ENCODE data around the gene HINT1. TPM values are rescaled to one million over a fixed set of nuclear protein-coding genes. Genes with fewer than 3 reads are reported as not detected.

HINT1 gene
- total RNA-seq, 2 donors from 2014 or later: 121 to 328 TPM

DNA sequence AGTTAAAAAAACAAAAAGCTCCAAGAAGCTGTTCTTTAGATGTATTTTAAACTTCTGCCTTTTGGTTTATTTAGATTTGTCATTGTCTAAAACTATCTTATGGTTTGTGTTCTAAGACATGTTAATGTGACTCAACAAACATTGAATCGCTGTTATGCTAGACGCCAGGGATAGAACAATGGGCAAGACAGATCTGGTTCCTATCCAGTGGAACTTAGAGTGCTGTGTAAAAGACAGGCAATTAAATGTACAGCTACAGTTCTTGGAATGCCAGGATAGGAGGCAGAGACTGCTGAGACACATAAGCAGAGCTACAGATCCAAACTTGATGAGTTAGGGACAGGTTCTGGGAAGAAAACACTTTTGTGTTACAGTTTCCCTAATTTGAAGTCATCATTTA, 28.1 kb upstream of the HINT1 start:
- no peaks in the 10 kb centered on the region for H3K9me3 ChIP-seq
- no peaks in the 10 kb centered on the region for H3K4me1 ChIP-seq (replicated peaks)
- DNase-seq (ENCODE audit: low spot score): no peak
- H3K27me3 ChIP-seq (replicated peaks; ENCODE audit: insufficient read depth): no peaks in the 10 kb centered on the region
- H3K36me3 ChIP-seq: no peaks in the 10 kb centered on the region
- intact Hi-C loops (cut with DNase I): no loop called here
- TF ChIP-seq, protein P1, sequence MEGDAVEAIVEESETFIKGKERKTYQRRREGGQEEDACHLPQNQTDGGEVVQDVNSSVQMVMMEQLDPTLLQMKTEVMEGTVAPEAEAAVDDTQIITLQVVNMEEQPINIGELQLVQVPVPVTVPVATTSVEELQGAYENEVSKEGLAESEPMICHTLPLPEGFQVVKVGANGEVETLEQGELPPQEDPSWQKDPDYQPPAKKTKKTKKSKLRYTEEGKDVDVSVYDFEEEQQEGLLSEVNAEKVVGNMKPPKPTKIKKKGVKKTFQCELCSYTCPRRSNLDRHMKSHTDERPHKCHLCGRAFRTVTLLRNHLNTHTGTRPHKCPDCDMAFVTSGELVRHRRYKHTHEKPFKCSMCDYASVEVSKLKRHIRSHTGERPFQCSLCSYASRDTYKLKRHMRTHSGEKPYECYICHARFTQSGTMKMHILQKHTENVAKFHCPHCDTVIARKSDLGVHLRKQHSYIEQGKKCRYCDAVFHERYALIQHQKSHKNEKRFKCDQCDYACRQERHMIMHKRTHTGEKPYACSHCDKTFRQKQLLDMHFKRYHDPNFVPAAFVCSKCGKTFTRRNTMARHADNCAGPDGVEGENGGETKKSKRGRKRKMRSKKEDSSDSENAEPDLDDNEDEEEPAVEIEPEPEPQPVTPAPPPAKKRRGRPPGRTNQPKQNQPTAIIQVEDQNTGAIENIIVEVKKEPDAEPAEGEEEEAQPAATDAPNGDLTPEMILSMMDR (IDR thresholded peaks at IDR 0.05): no peak
- peak; percentile 31 for TF ChIP-seq POLR2AphosphoS5 (IDR thresholded peaks at IDR 0.05)
- no peak overlapping the region for H3K4me3 ChIP-seq
- WGBS: 34% methylated on average over 2 of the region's 2 CpGs
- H3K27ac ChIP-seq: no peak overlapping the region

- TF ChIP-seq POLR2A (IDR thresholded peaks at IDR 0.05) (no peak), POLR2AphosphoS5 (IDR thresholded peaks at IDR 0.05) (no peak)
- TF ChIP-seq, protein P1 (IDR thresholded peaks at IDR 0.05): no peak
- no peak overlapping the region for H3K4me3 ChIP-seq
- WGBS: 83% methylated on average over 3 of the region's 3 CpGs
- H3K36me3 ChIP-seq: no peaks in the 10 kb centered on the region
- intact Hi-C loops (cut with DNase I): no loop called here
- no peaks in the 10 kb centered on the region for H3K4me1 ChIP-seq (replicated peaks)
- no peaks in the 10 kb centered on the region for H3K9me3 ChIP-seq
- no peaks in the 10 kb centered on the region for H3K27me3 ChIP-seq (replicated peaks; ENCODE audit: insufficient read depth)
- no peak overlapping the region for H3K27ac ChIP-seq
- no peak for DNase-seq (ENCODE audit: low spot score)
Measured at GRCh38 chr5:131186561-131187256, 21.7 kb upstream of the HINT1 start.

DNA sequence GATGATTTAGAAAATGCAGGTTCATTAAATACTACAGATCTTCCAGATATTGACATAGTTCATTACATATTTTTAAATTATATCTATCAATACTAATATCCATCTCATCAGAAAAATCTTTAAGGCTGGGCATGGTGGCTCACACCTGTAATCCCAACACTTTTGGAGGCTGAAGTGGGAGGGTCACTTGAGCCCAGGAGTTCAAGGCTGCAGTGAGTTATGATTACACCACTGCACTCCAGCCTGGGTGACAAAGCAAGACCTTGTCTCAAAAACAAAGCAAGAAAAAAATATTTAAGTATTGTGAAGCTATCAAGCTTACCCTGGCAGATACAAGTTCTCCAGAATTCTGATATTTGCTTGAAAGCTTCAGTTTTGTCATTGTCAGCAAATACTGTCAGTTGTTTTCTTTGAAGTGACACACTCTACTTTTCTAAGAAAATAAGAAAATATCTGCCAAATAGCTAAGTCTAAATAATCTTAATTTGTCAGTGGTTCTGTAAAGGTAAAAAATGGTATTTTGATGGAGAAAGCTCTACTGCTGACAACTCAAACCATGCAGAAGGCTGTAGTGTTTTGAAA, 20.6 kb upstream of the HINT1 start:
- Histone ChIP-seq H3K36me3 (no peaks in the 10 kb centered on the region), H3K9me3 (no peaks in the 10 kb centered on the region), H3K4me3 (no peak overlapping the region), H3K4me1 (replicated peaks) (no peaks in the 10 kb centered on the region), H3K27ac (no peak overlapping the region), H3K27me3 (replicated peaks; ENCODE audit: insufficient read depth) (no peaks in the 10 kb centered on the region)
- TF ChIP-seq POLR2A (IDR thresholded peaks at IDR 0.05) (no peak), POLR2AphosphoS5 (IDR thresholded peaks at IDR 0.05) (no peak)
- TF ChIP-seq, protein P1 (IDR thresholded peaks at IDR 0.05): no peak
- DNase-seq (ENCODE audit: low spot score): no peak
- intact Hi-C loops (cut with DNase I): no loop called here

DNA sequence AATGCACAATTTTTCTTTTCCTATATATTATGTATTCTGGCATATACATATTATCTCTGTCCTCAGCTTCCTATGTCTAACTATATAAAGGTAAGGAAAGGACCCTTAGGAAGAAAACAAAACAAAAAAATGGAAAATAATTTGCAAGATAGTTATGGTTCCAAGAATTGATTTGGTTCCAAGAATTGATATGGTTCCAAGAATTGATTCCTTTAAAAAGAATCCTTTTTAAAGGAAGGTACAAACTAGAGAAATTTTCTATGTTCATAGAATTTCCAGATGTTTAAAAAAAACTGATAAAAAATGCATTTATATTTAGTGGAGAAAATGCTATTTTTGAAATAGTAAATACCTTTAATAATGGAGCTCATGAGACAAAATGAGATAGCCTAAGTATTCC, 17.8 kb upstream of the HINT1 start:
- no peak overlapping the region for H3K4me3 ChIP-seq
- no peaks in the 10 kb centered on the region for H3K36me3 ChIP-seq
- H3K27me3 ChIP-seq (replicated peaks; ENCODE audit: insufficient read depth): no peaks in the 10 kb centered on the region
- no peaks in the 10 kb centered on the region for H3K9me3 ChIP-seq
- no peak overlapping the region for H3K27ac ChIP-seq
- no peaks in the 10 kb centered on the region for H3K4me1 ChIP-seq (replicated peaks)
- DNase-seq (ENCODE audit: low spot score): no peak
- TF ChIP-seq POLR2A (IDR thresholded peaks at IDR 0.05) (no peak), POLR2AphosphoS5 (IDR thresholded peaks at IDR 0.05) (no peak)
- TF ChIP-seq, protein P1 (IDR thresholded peaks at IDR 0.05): no peak
- intact Hi-C loops (cut with DNase I): no loop called here

- intact Hi-C loops (cut with DNase I): no loop called here
- no peak for DNase-seq (ENCODE audit: low spot score)
- Histone ChIP-seq H3K4me1 (replicated peaks) (no peaks in the 10 kb centered on the region), H3K9me3 (no peaks in the 10 kb centered on the region), H3K36me3 (no peaks in the 10 kb centered on the region), H3K27me3 (replicated peaks; ENCODE audit: insufficient read depth) (no peaks in the 10 kb centered on the region), H3K4me3 (no peak overlapping the region), H3K27ac (no peak overlapping the region)
- TF ChIP-seq POLR2A (IDR thresholded peaks at IDR 0.05): no peak
- TF ChIP-seq, protein P1 (IDR thresholded peaks at IDR 0.05): no peak
Measured at GRCh38 chr5:131180407-131180806, 15.4 kb upstream of the HINT1 start.

Measured in prostate gland (tissue), 2 donors.